ENCODE data around the gene DDX20.

Gene DDX20

GRCh38 chr1:111777301-111777700 is 21.6 kb downstream of the DDX20 start:
- Histone ChIP-seq H3K36me3 (ENCODE audit: low read length) (no peaks in the 10 kb centered on the region), H3K4me2 (ENCODE audit: low read depth, low read length, poor library complexity, severe bottlenecking) (no peak overlapping the region)

GRCh38 chr1:111778066-111778465 is 22.4 kb downstream of the DDX20 start:
- Histone ChIP-seq H2AFZ (ENCODE audit: low read depth, low read length, severe bottlenecking) (no peak overlapping the region), H3K27me3 (ENCODE audit: low read length) (no peaks in the 10 kb centered on the region), H3K79me2 (ENCODE audit: insufficient read depth, low read length) (no peaks in the 10 kb centered on the region), H3K9ac (ENCODE audit: low read length) (no peak overlapping the region), H3F3A (ENCODE audit: insufficient read depth) (no peaks in the 10 kb centered on the region), H3K27ac (ENCODE audit: low read depth, low read length) (no peak overlapping the region), H3K36me3 (ENCODE audit: low read length) (no peaks in the 10 kb centered on the region), H3K9me2 (replicated peaks; ENCODE audit: insufficient read depth, low read length) (no peaks in the 10 kb centered on the region), H3K9me3 (ENCODE audit: insufficient read depth, low read length) (no peaks in the 10 kb centered on the region), H4K20me1 (ENCODE audit: low read depth, low read length) (no peaks in the 10 kb centered on the region), H3K4me2 (ENCODE audit: low read depth, low read length, poor library complexity, severe bottlenecking) (no peak overlapping the region), H3K4me3 (ENCODE audit: insufficient read depth, low read length, poor library complexity, severe bottlenecking) (no peak overlapping the region)
- no peak for TF ChIP-seq CTCF (IDR thresholded peaks at IDR 0.05; ENCODE audit: insufficient read depth, low read length, poor library complexity, severe bottlenecking)
- no peak for TF ChIP-seq EZH2phosphoT487 (conservative IDR thresholded peaks at IDR 0.05; ENCODE audit: low read length)

More at GRCh38 chr1:111777301-111777700, 21.6 kb downstream of the DDX20 start:
- no peak overlapping the region for H2AFZ ChIP-seq (ENCODE audit: low read depth, low read length, severe bottlenecking)
- H3K27ac ChIP-seq (ENCODE audit: low read depth, low read length) = no peak overlapping the region
- TF ChIP-seq EZH2phosphoT487 (conservative IDR thresholded peaks at IDR 0.05; ENCODE audit: low read length) (no peak), CTCF (IDR thresholded peaks at IDR 0.05; ENCODE audit: insufficient read depth, low read length, poor library complexity, severe bottlenecking) (no peak)
- H3F3A ChIP-seq (ENCODE audit: insufficient read depth) = no peaks in the 10 kb centered on the region
- H3K9me2 ChIP-seq (replicated peaks; ENCODE audit: insufficient read depth, low read length) = no peaks in the 10 kb centered on the region
- no peaks in the 10 kb centered on the region for H3K9me3 ChIP-seq (ENCODE audit: insufficient read depth, low read length)
- no peaks in the 10 kb centered on the region for H3K27me3 ChIP-seq (ENCODE audit: low read length)
- H3K9ac ChIP-seq (ENCODE audit: low read length) = no peak overlapping the region
- no peaks in the 10 kb centered on the region for H4K20me1 ChIP-seq (ENCODE audit: low read depth, low read length)
- H3K4me3 ChIP-seq (ENCODE audit: insufficient read depth, low read length, poor library complexity, severe bottlenecking) = no peak overlapping the region
- H3K79me2 ChIP-seq (ENCODE audit: insufficient read depth, low read length) = no peaks in the 10 kb centered on the region

- Histone ChIP-seq H3K27me3 (ENCODE audit: low read length) (no peaks in the 10 kb centered on the region), H3K9me3 (ENCODE audit: insufficient read depth, low read length) (no peaks in the 10 kb centered on the region), H3K36me3 (ENCODE audit: low read length) (no peaks in the 10 kb centered on the region), H3K4me2 (ENCODE audit: low read depth, low read length, poor library complexity, severe bottlenecking) (no peak overlapping the region), H3K27ac (ENCODE audit: low read depth, low read length) (no peak overlapping the region), H3K9me2 (replicated peaks; ENCODE audit: insufficient read depth, low read length) (no peaks in the 10 kb centered on the region), H3K9ac (ENCODE audit: low read length) (no peak overlapping the region), H2AFZ (ENCODE audit: low read depth, low read length, severe bottlenecking) (no peak overlapping the region), H3K79me2 (ENCODE audit: insufficient read depth, low read length) (no peaks in the 10 kb centered on the region), H3K4me3 (ENCODE audit: insufficient read depth, low read length, poor library complexity, severe bottlenecking) (no peak overlapping the region), H4K20me1 (ENCODE audit: low read depth, low read length) (no peaks in the 10 kb centered on the region), H3F3A (ENCODE audit: insufficient read depth) (no peaks in the 10 kb centered on the region)
- TF ChIP-seq CTCF (IDR thresholded peaks at IDR 0.05; ENCODE audit: insufficient read depth, low read length, poor library complexity, severe bottlenecking) (no peak), EZH2phosphoT487 (conservative IDR thresholded peaks at IDR 0.05; ENCODE audit: low read length) (no peak)
Observed at GRCh38 chr1:111778541-111779051, 22.9 kb downstream of the DDX20 start.

Data from SU-DHL-6 (cell line).